Peyer's patch (tissue), 4 donors: ENCODE data around the gene KRTAP10-5.

Source experiments
- POLR2A ChIP-seq, 2 donors: fragments of 450-650 bp; IDR thresholded peaks; one replicate each; pipeline ENCODE4 v1.5.1; 2017; ENCODE audit warnings: antibody characterized with exemption in 2 of 2, mild to moderate bottlenecking in 2 of 2, moderate library complexity in 2 of 2
- TF ChIP-seq, protein P1 (sequence below), 6 experiments: fragments of 450-650 bp in 4 of 6; fragments of 200-600 bp in 2 of 6; sonication (generic) in 1 of 6; IDR thresholded peaks; one replicate each; pipeline ENCODE4 v1.5.1; 2017 to 2019; ENCODE audit warnings: antibody characterized with exemption in 6 of 6, mild to moderate bottlenecking in 3 of 6, moderate library complexity in 1 of 6

DNA sequence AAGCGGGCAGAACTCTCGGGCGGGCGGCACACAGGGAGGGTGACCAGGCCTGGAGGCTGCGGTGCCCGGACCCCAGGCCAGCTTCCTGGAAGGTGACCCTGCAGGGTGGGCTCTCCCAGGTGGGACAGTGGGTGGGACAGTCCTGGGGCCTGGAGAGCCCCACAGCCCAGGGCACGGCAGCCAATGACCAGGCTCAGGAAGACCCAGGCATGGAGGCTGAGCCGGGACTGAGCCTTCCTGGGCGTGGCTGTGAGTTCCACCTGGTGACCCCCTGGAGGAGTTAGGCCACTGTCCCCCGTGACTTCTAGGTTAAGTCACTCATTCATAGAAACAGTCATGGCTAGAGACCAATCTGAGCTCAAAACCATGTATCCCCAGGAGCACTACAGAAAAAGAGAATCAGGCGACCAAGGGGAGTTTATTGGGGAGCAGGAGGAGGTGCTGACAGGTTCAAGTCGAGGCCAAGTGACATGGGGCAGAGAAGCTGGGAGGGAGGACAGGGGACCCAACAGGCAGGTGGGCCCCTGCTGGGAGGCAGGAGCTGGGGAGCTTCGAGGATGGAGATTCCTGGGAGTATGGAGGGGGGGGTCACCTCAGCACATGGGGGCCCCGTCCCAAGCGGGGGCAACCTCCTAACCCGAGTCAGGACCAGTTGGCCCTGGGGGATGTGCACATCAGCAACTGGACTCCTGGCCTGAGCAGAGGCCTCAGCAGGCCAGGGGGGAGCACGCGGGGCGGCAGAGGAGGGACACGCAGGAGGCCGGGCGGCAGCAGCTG lies 1.2 kb downstream of the KRTAP10-5 start:
- TF ChIP-seq, protein P1, sequence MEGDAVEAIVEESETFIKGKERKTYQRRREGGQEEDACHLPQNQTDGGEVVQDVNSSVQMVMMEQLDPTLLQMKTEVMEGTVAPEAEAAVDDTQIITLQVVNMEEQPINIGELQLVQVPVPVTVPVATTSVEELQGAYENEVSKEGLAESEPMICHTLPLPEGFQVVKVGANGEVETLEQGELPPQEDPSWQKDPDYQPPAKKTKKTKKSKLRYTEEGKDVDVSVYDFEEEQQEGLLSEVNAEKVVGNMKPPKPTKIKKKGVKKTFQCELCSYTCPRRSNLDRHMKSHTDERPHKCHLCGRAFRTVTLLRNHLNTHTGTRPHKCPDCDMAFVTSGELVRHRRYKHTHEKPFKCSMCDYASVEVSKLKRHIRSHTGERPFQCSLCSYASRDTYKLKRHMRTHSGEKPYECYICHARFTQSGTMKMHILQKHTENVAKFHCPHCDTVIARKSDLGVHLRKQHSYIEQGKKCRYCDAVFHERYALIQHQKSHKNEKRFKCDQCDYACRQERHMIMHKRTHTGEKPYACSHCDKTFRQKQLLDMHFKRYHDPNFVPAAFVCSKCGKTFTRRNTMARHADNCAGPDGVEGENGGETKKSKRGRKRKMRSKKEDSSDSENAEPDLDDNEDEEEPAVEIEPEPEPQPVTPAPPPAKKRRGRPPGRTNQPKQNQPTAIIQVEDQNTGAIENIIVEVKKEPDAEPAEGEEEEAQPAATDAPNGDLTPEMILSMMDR (IDR thresholded peaks at IDR 0.05): no peak
- TF ChIP-seq POLR2A (IDR thresholded peaks at IDR 0.05): no peak
